CD4-positive, alpha-beta memory T cell (primary cell): ENCODE results near the gene FBXL15. TPM values are rescaled to one million over a fixed set of nuclear protein-coding genes. Genes with fewer than 3 reads are reported as not detected.

Experiments
- CTCF ChIA-PET: fragments of 350-600 bp; sonication (Branson Sonifier 250); formaldehyde crosslinking; loops from one replicate; lab custom pipeline; 2021; ENCODE audit warnings: inconsistent platforms; ENCODE audit not compliant: partially characterized antibody; lab: Charles Lee
- POLR2A ChIA-PET: fragments of 350-600 bp; sonication (Branson Sonifier 250); formaldehyde crosslinking; loops from one replicate; lab custom pipeline; 2021; ENCODE audit not compliant: partially characterized antibody; lab: Charles Lee
- DNase-seq, 5 donors: peaks; one replicate each; pipeline versions ENCODE4 v3.0.0 to v3.0.0-alpha.2; 2020 to 2022; ENCODE audit warnings: mixed read lengths in 1 of 5
- H3K27ac ChIP-seq: one replicate; pipeline ENCODE4 v1.7.0; 2013; ENCODE audit warnings: low read depth, low read length
- H3K27me3 ChIP-seq: 2 replicates; pipeline ENCODE4 v1.7.0; 2013; ENCODE audit warnings: mild to moderate bottlenecking, low read length, moderate library complexity; ENCODE audit not compliant: insufficient read depth
- H3K36me3 ChIP-seq: 2 replicates; pipeline ENCODE4 v1.7.0; 2013; ENCODE audit warnings: mild to moderate bottlenecking, low read length, moderate library complexity; ENCODE audit not compliant: insufficient read depth
- H3K4me1 ChIP-seq: 2 replicates; pipeline ENCODE4 v1.7.0; 2013; ENCODE audit warnings: mild to moderate bottlenecking, low read length, moderate library complexity; ENCODE audit not compliant: insufficient read depth
- H3K4me3 ChIP-seq, 2 donors: one replicate each; pipeline ENCODE4 v1.7.0; 2013; ENCODE audit warnings: low read length in 2 of 2, mild to moderate bottlenecking in 1 of 2
- H3K9me3 ChIP-seq, 2 donors: one replicate each; pipeline ENCODE4 v1.7.0; 2013; ENCODE audit warnings: low read length in 2 of 2, control low read depth in 1 of 2; ENCODE audit not compliant: control insufficient read depth in 1 of 2
- H3K27ac Mint-ChIP-seq, 7 donors: one replicate each; pipeline ENCODE4 v1.8.0; 2020 to 2021; ENCODE audit warnings: mixed read lengths in 7 of 7, mild to moderate bottlenecking in 6 of 7, inconsistent platforms in 3 of 7, moderate library complexity in 3 of 7
- H3K27me3 Mint-ChIP-seq, 2 donors: one replicate each; pipeline ENCODE4 v1.8.0; 2020 to 2021; ENCODE audit warnings: mixed read lengths in 2 of 2
- H3K36me3 Mint-ChIP-seq, 2 donors: one replicate each; pipeline ENCODE4 v1.8.0; 2020 to 2021; ENCODE audit warnings: mixed read lengths in 2 of 2, inconsistent platforms in 1 of 2, mild to moderate bottlenecking in 1 of 2
- H3K4me1 Mint-ChIP-seq, 4 donors: one replicate each; pipeline ENCODE4 v1.8.0; 2020 to 2021; ENCODE audit warnings: mixed read lengths in 4 of 4, mild to moderate bottlenecking in 1 of 4
- H3K4me3 Mint-ChIP-seq, 8 donors: one replicate each; pipeline ENCODE4 v1.8.0; 2020 to 2021; ENCODE audit warnings: mixed read lengths in 8 of 8, mild to moderate bottlenecking in 7 of 8, moderate library complexity in 6 of 8, inconsistent platforms in 3 of 8
- H3K9me3 Mint-ChIP-seq, 8 donors: one replicate each; pipeline ENCODE4 v1.8.0; 2020 to 2021; ENCODE audit warnings: mixed read lengths in 8 of 8, mild to moderate bottlenecking in 5 of 8, inconsistent platforms in 3 of 8, moderate library complexity in 1 of 8
- intact Hi-C: fragments of 100-400 bp; cut with micrococcal nuclease; formaldehyde crosslinking; loops from one replicate; pipeline ENCODE4 v1.15.1; 2023
- microRNA-seq: library from miRNA; unstranded; fragments of <30 nt; microRNA quantifications from one replicate; pipeline ENCODE4 v1.2.0, GENCODE V29; 2021; ENCODE audit warnings: borderline replicate concordance, borderline number of aligned reads, borderline microRNAs expressed, mixed read lengths
- polyA plus RNA-seq, 2 donors: library from polyadenylated mRNA; unstranded; fragments of 300-500 nt; fragmentation: Illumina TruSeq; gene quantifications; one replicate each; pipeline ENCODE4 v1.2.3, GENCODE V29; 2021
- total RNA-seq, 2 experiments: library from RNA; stranded (reverse); gene quantifications; one replicate each; pipeline ENCODE4 v1.2.3, GENCODE V29; 2021

The FBXL15 gene
- total and polyA plus RNA-seq, 4 experiments from 2014 or later, result 21.1 to 44.5 (median 25.8) TPM

- Mint-ChIP-seq H3K9me3 (no peaks in the 10 kb centered on the region), H3K36me3 (peaks cover 0 to 8% of the 10 kb centered on the region in 2 donors), H3K27me3 (no peaks in the 10 kb centered on the region), H3K4me1 (peaks cover 1 to 9% (median 3%) of the 10 kb centered on the region in 4 donors), H3K27ac (no peak overlapping the region), H3K4me3 (no peak overlapping the region)
- ChIA-PET POLR2A (no interaction called here), CTCF (interaction anchor here (0.5 to 0.8 kb wide), 2 partner anchors 11 to 20 kb away, joined by 3 read pairs; no protein-coding TSS in a partner anchor)
- Histone ChIP-seq H3K27ac (no peak overlapping the region), H3K9me3 (no peaks in the 10 kb centered on the region), H3K4me3 (no peak overlapping the region), H3K27me3 (no peaks in the 10 kb centered on the region), H3K36me3 (no peaks in the 10 kb centered on the region), H3K4me1 (peaks cover 5% of the 10 kb centered on the region)
- DNase-seq, result no peak
- intact Hi-C loops, result no loop called here
Measured at GRCh38 chr10:102467971-102468438, 47.4 kb downstream of the FBXL15 start.

DNA sequence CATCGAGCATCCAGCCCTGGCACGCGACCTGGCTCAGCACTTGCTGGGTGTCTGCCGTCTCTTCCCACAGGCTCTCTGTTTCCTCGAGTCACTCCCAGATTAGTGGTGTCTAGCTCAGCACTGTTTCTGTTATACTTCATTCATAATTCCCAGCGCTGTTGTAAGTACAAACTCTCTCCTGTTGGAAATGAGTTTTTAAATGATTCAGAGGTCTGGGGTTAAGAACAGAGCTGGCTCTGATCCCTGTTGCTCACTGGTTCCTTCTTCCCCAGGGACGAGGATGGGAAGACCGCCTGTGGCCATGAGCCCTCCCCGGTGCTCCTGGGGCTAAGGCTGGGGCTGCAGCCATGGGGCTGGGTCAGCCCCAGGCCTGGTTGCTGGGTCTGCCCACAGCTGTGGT lies 48.0 kb downstream of the FBXL15 start:
- Mint-ChIP-seq H3K36me3 (peaks cover 0 to 6% of the 10 kb centered on the region in 2 donors), H3K27ac (no peak overlapping the region), H3K4me1 (peaks cover 8 to 13% (median 9%) of the 10 kb centered on the region in 4 donors), H3K27me3 (no peaks in the 10 kb centered on the region), H3K9me3 (no peaks in the 10 kb centered on the region), H3K4me3 (no peak overlapping the region)
- H3K27ac ChIP-seq, result no peak overlapping the region
- H3K36me3 ChIP-seq, result no peaks in the 10 kb centered on the region
- DNase-seq, result no peak
- intact Hi-C loops, result no loop called here
- no peaks in the 10 kb centered on the region for H3K27me3 ChIP-seq
- ChIA-PET CTCF (interaction anchor here (0.8 kb wide), 1 partner anchor 10 kb away, joined by 3 read pairs; no protein-coding TSS in a partner anchor), POLR2A (interaction anchor here (1.5 kb wide), 1 partner anchor 19 kb away, joined by 3 read pairs; no protein-coding TSS in a partner anchor)
- peaks cover 12% of the 10 kb centered on the region for H3K4me1 ChIP-seq
- no peak overlapping the region for H3K4me3 ChIP-seq
- H3K9me3 ChIP-seq, result no peaks in the 10 kb centered on the region

DNA sequence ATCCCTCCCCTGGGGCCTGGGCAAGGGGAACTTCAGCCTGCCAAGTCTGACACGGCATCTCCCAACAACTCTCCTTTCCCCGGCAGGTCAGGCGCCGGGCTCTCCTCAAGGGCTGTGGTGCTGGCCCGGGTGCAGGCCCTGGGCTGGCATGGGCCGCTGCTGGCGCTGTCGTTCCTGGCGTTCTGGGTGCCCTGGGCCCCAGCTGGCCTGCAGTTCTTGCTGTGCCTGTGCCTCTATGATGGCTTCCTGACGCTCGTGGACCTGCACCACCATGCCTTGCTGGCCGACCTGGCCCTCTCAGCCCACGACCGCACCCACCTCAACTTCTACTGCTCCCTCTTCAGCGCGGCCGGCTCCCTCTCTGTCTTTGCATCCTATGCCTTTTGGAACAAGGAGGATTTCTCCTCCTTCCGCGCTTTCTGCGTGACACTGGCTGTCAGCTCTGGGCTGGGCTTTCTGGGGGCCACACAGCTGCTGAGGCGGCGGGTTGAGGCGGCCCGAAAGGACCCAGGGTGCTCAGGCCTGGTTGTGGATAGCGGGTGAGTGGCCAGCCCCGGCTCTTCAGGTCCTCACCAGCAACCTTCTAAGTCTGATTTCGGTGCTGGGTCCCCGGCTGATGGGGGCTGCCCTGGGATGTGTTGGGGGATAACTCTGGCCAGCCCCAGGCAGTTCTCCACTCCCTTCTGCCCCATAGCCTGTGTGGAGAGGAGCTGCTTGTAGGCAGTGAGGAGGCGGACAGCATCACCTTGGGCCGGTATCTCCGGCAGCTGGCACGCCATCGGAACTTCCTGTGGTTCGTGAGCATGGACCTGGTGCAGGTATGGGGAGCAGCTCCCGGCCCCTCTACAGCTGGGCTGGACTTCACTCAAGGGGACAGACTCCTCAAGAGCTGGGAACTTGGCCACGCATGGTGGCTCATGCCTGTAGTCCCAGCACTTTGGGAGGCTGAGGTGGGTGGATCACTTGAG lies 50.2 kb downstream of the FBXL15 start:
- Histone ChIP-seq H3K4me1 (peaks cover 13% of the 10 kb centered on the region), H3K4me3 (no peak overlapping the region), H3K9me3 (no peaks in the 10 kb centered on the region), H3K36me3 (no peaks in the 10 kb centered on the region), H3K27me3 (no peaks in the 10 kb centered on the region), H3K27ac (no peak overlapping the region)
- H3K4me1 Mint-ChIP-seq, result peaks cover 8 to 23% (median 12%) of the 10 kb centered on the region in 4 donors
- DNase-seq, result no peak
- intact Hi-C loops, result no loop called here
- H3K36me3 Mint-ChIP-seq, result peaks cover 0 to 5% of the 10 kb centered on the region in 2 donors
- H3K9me3 Mint-ChIP-seq, result no peaks in the 10 kb centered on the region
- CTCF ChIA-PET, result interaction anchor here (0.5 to 1.7 kb wide), 5 partner anchors 8 to 262 kb away, joined by 3 to 5 read pairs (median 4); no protein-coding TSS in a partner anchor
- no peaks in the 10 kb centered on the region for H3K27me3 Mint-ChIP-seq
- POLR2A ChIA-PET, result interaction anchor here (2.7 to 3.2 kb wide), 2 partner anchors 10 to 20 kb away, joined by 10 to 24 read pairs; partner anchors contain the start of gene C10orf95
- H3K4me3 Mint-ChIP-seq, result no peak overlapping the region
- H3K27ac Mint-ChIP-seq, result no peak overlapping the region

Small RNA genes within 50 kb of the gene (microRNA-seq; reads per million reads assigned to microRNA genes)
- 20,409 reads per million, percentile 97 among the genes with 10 or more reads in this experiment for gene MIR146B

Other genes with a start within 250 kb of the FBXL15 start
- not detected for gene ELOVL3, start 194.5 kb upstream of the FBXL15 start, total RNA-seq
- gene ELOVL3, start 194.5 kb upstream of the FBXL15 start, polyA plus RNA-seq, result not detected
- gene PITX3, start 179.3 kb upstream of the FBXL15 start, total RNA-seq, result not detected
- gene PITX3, start 179.3 kb upstream of the FBXL15 start, polyA plus RNA-seq, result not detected
- gene GBF1, start 175.3 kb upstream of the FBXL15 start, total RNA-seq, result 10 to 100 TPM; 39.6 to 44.7 TPM
- 10 to 100 TPM in 1 of 2 donors, 1 to 10 TPM in 1; 3.1 to 23.9 TPM for gene GBF1, start 175.3 kb upstream of the FBXL15 start, polyA plus RNA-seq
- 100 to 1,000 TPM; 146 to 147 TPM for gene NFKB2, start 25.1 kb upstream of the FBXL15 start, total RNA-seq
- gene NFKB2, start 25.1 kb upstream of the FBXL15 start, polyA plus RNA-seq, result 10 to 100 TPM in 1 of 2 donors, 1 to 10 TPM in 1; 6.6 to 25.2 TPM
- gene PSD, start 2.1 kb upstream of the FBXL15 start, total RNA-seq, result 1 to 10 TPM; 4.9 to 5.4 TPM
- gene PSD, start 2.1 kb upstream of the FBXL15 start, polyA plus RNA-seq, result 1 to 10 TPM; 2.1 to 2.7 TPM
- gene CUEDC2, start 11.7 kb downstream of the FBXL15 start, total RNA-seq, result 10 to 100 TPM; 27.2 to 30.8 TPM
- gene CUEDC2, start 11.7 kb downstream of the FBXL15 start, polyA plus RNA-seq, result 10 to 100 TPM; 52.0 to 57.5 TPM
- gene C10orf95, start 30.7 kb downstream of the FBXL15 start, total RNA-seq, result 1 to 10 TPM in 1 of 2 experiments, under 1 TPM in 1; 0.89 to 1.6 TPM
- gene C10orf95, start 30.7 kb downstream of the FBXL15 start, polyA plus RNA-seq, result under 1 TPM; 0.41 to 0.42 TPM
- 10 to 100 TPM; 54.9 to 60.0 TPM for gene ACTR1A, start 81.9 kb downstream of the FBXL15 start, total RNA-seq
- gene ACTR1A, start 81.9 kb downstream of the FBXL15 start, polyA plus RNA-seq, result 10 to 100 TPM; 69.9 to 72.3 TPM
- 10 to 100 TPM; 20.5 to 22.0 TPM for gene SUFU, start 83.1 kb downstream of the FBXL15 start, total RNA-seq
- gene SUFU, start 83.1 kb downstream of the FBXL15 start, polyA plus RNA-seq, result 10 to 100 TPM in 1 of 2 donors, 1 to 10 TPM in 1; 2.0 to 12.6 TPM
- gene TRIM8, start 223.6 kb downstream of the FBXL15 start, total RNA-seq, result 10 to 100 TPM; 68.4 to 71.6 TPM
- gene TRIM8, start 223.6 kb downstream of the FBXL15 start, polyA plus RNA-seq, result 10 to 100 TPM; 33.0 to 56.4 TPM